Stimulated activated CD4-positive, alpha-beta T cell treated with anti-CD3 and anti-CD28 coated beads, Interleukin-2, amount 100 ng/mL, for 24 hours (primary cell): ENCODE results near the gene CENPB.

ENCODE experiments used
- DNase-seq, 2 donors: peaks; one replicate each; pipeline ENCODE4 v3.0.0-alpha.2; 2020

CENPB gene

GRCh38 chr20:3765171-3765882 is 21.2 kb downstream of the CENPB start:
- DNase-seq: no peak

DNA sequence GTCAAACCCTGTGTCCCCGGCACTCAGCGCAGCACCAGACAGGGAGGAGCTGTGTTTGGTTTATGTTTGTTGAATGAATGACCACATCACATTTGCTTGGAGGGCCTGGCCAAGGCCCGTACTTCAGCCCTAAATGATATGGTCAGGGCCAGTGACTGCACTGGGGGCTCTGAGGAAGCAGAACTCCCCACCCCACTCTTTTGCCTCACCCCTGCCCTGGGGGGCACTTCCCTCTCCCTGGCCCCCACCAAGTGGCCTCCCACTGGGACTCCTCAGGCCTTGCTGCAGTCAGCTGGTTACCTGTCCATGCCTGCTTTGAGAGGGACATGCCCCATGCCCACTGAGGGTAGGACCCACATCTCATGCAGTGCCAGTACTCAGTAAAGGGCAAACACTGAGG is 21.9 kb downstream of the CENPB start:
- DNase-seq: no peak

DNA sequence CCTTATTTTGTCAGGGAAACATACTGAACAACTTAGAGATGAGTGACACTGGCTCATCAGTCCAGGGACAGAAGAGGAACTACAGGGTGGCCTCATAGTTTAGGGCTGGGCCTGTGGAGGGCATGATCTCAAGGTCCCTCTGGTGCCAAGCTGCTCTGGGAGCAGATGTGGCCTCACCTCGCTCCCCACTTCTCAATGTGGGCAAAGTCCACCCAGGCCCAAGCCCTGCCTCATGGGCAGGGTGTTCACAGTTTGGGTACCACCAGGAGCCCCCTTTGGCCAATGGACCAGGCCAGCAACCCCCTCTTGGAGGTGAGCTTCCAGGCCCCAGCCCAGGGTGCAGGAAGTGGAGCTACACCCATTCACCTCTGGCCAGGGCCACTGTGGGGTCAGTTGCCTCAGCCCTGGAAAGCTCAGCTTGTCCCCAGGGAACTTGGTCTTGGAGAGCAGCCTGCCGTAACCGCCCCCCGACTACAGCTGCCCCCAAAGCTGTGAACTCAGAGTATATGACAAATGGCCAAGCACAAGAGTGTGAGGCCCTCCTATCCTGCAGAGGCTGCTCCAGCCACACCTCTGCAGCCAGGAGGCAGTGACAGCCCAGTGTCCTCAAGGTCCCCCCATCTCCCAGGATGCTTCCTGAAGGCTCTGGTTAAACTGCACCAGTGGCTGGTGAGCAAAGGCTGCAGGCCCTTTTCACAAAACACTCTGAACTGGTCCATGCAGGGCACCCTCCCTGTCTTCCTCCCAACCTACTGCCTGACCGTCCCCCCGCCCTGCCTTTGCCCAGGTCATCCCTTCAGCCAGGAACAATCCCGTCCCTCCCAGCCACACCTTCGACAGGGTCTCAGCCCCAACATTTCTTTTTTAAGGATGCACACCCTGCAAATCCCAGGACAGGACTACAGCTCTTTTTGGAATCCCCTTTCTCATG is 22.6 kb downstream of the CENPB start:
- DNase-seq: no peak

DNA sequence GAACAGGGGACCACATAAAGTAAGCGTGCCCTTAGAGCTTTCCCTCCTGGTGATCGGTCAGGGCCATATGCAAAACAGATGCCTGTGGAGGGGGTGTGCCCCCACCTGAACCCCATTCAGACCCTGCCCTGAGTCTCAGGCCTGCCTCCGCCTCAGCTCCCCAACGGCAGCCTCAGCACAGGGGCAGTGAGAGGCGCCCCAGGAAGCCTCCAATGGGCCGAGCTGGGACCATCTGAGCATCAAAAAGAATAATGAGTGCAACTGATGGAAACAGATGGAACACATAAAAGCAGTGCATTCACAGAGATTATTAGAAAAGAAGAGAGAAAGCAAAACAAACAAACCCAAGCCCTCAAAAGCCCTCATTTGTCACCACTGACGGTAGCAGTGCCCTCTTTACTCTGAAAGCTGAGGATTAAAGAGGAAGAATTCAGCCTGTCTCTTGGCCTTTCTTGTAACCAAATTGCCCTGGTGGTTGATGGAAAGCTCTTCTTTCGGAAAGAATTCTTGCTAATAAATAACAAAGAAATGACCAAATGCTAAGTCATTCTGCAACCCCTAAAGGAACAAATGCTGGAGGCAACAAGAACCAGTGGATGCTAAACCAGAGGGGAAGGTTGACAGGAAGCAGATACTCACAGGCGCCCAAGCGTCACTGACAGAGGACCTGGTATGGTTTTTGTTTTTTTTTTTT is 25.7 kb downstream of the CENPB start:
- no peak for DNase-seq

DNA sequence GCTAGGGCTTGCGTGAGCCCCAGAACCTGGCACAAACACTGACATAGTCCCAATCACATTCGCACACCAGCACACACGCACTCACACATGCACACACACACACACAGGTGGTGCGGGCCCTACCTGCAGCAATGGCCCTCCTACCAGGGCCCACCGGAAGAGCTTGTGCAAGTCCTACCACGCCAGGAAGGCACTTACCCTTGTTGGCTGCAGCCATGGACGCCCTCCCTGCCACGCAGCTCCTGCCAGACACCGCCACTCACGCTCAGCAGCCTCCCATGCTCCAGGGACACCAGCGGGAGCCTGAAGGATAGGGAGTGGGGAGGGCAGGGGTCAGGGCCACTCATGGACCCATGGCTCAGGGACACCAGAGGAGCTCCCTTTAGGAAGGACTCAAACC is 26.7 kb downstream of the CENPB start:
- DNase-seq: no peak

GRCh38 chr20:3759316-3759823 is 27.2 kb downstream of the CENPB start:
- no peak for DNase-seq

DNA sequence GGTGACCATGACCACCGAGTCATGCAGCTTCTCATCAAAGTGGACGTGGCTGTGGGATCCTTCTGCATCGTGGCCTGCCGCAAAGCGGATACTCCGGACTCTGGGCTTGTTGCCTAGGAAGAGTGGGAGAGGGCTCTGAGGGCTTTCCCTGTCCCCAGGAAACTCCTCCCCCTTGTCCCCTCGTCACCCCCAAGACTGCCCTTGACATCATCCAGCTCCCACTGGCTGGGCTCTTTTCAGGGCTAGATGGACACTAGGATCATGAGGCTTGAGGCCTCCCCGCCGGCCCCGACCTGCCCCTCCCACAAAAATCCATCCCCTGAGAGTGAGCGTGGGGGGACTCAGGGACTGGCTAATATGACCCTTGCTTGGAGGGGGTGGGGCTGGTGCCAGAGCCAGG is 28.0 kb downstream of the CENPB start:
- no peak for DNase-seq

DNA sequence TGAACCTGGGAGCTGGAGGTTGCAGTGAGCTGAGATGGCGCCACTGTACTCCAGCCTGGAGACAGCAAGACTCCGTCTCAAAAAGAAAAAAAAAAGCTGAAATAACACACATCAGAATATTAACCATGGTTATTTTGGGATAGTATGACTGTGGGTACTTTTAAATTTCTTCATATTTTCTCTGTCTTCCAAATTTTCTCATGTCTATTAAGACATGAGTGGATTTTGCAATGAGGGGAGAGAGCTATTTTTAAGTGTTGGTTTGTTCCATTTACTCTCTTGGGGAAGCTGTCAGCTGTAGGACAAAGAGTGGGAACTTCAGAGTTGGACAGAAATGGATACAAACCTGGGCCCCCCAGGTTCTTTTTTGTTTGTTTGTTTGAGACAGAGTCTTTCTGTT is 29.3 kb downstream of the CENPB start:
- no peak for DNase-seq

DNA sequence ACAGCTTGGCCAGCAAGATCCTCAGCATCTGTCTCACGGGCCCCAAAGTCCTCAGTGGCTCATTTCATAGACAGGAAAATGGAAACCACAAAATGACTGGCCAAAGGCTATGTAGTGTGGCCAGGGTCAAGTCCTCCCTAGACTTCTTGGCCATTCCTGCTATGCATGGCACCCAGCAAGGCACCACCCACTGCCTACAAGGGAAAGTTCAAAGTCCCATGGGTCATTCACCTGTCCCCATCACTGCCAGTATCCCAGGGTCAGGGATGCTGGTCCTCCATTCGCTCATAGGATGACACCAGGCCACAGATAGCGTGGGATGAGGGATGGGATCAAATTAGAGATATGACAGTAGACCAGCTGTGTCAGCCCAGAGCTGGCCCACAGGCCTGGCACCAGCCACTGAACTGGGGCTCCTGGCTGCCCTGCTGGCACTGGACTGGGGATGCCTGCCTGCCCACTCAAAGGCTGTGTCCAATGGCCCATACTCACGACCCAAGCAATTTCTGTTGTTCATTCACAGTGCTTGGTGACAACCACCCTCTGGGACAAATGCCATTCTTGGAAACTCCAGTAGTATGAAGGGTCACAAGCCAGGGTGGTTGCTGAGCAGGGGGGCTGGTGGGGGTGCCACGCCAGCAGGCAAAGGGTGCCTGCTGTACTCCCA is 30.6 kb downstream of the CENPB start:
- DNase-seq: no peak

DNA sequence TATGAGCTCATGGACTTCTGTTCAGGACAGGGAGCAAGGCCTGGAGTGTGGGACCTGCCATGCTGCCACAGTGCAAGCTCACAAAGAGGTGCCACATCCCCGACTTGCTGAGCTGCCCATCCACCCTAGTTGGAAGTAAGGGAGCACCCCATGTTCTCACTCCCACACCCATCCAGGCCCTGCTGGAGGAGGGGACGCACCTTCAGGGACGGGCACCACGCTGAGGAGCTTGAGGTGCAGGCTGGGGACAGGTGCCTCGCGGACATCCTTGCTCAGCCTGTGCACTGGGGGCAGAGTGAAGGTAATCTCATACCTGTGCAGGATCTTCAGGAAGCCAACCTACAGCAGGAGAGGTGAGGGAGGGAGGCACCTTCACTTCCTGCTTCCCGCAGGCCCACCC is 31.3 kb downstream of the CENPB start:
- no peak for DNase-seq

GRCh38 chr20:3754276-3754630 is 32.3 kb downstream of the CENPB start:
- no peak for DNase-seq

DNA sequence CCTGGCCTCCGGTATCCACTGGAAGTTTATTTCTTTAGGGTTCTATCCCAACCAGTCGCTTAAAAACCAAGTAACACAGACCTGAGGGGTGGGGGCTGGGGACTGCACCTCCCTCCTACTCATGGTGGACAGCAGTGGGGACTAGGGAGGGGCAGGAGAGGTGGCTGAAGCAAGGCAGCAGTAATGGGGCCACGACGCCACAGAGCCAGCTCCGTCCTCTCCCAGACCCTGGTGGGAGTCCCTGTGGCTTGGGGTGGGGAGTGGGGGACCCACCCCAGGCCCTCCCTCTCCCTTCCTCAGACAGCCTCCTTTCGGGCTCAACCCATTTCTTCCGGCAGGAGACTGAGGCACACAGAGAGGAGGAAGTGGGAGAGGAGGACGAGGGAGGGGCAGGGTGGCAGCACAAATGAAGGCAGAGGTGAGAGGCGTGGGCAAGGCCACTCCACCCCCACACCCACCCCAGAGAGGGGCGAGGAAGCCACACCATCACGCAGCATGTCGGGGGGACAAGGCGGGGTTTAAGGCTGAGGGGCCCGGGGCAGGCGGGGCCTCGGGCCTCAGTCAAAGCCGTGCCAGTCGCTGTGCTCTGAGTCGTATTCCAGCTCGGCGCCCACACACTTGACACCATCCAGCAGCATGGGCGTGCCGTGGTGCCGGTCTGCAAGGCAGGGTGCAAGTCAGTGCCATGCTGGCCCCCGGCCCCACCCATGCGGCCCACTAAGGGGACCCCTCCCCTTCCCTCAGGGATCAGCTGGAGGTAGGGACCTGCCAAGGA is 32.9 kb downstream of the CENPB start:
- DNase-seq: no peak

DNA sequence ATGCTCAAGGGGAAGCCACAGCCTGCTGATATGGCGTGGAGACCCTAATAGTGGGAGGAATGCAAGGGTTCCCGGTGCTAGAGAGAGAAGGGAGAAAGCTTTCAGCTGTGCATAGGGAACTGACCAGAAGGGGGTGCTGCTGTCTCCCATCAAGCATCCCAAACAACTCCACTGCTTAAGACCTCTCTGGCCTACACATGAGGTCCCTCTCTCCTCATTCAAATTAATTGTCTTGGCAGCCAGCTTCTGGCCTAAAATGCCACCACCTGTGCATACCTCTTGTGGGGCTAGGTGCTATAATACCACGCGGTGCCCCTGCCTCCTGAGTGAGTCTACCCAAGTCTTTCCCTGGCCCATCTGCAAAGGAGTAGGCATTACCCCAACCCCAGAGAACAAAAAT is 33.4 kb downstream of the CENPB start:
- DNase-seq: peak; percentile 61 to 69

- DNase-seq: no peak
These were observed 34.2 kb downstream of the CENPB start for GRCh38 chr20:3752386-3752759.

DNA sequence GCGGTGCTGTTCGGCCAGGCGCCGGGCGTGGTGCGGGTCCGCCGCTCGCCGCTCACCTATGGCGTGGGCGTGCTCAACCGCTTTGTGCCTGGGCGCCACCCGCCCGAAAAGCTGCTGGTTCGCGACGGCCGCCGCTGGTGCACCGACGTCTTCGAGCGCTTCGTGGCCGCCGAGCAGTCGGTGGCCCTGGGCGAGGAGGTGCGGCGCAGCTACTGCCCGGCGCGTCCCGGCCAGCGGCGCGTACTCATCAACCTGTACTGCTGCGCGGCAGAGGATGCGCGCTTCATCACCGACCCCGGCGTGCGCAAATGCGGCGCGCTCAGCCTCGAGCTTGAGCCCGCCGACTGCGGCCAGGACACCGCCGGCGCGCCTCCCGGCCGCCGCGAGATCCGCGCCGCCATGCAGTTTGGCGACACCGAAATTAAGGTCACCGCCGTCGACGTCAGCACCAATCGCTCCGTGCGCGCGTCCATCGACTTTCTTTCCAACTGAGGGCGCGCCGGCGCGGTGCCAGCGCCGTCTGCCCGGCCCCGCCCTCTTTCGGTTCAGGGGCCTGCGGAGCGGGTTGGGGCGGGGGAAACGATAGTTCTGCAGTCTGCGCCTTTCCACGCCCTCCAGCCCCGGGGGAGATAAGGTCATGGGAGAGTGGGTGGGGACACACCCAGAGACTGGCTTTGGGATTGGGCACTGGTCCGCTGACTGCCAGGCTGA is 34.7 kb downstream of the CENPB start:
- peak; percentile 61 to 66 for DNase-seq

DNA sequence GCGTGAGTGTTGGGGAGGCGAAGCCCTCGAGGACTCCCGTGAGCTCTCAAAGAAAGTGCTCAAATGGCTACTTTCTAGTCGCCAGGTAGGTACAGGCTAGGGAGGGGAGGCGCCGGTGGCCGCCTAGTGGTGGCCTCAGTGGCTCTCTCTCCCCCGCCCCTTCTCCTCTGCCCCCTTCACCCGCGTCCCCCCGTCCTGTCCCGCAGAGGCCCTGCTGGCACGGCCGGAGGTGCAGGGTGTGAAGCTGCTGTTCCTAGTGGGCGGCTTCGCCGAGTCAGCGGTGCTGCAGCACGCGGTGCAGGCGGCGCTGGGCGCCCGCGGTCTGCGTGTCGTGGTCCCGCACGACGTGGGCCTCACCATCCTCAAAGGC is 35.2 kb downstream of the CENPB start:
- no peak for DNase-seq

- peak; percentile 40 to 57 for DNase-seq
These were observed 36.6 kb downstream of the CENPB start for GRCh38 chr20:3749689-3750531.

- no peak for DNase-seq
These were observed 37.4 kb downstream of the CENPB start for GRCh38 chr20:3749087-3749688.

GRCh38 chr20:3748073-3748472 is 38.5 kb downstream of the CENPB start:
- DNase-seq: no peak

- DNase-seq: no peak
These were observed 39.1 kb downstream of the CENPB start for GRCh38 chr20:3747471-3747870.
